GM18526 (cell line): Measurements from ENCODE around the gene YJEFN3.

Experiments
- POLR2A ChIP-seq: IDR thresholded peaks from 3 replicates; pipeline ENCODE4 v1.6.1; 2011; ENCODE audit not compliant: insufficient read length; ENCODE audit errors: extremely low read depth

Gene YJEFN3

GRCh38 chr19:19539698-19540063 lies 11.0 kb downstream of the YJEFN3 start:
- TF ChIP-seq POLR2A: no peak

DNA sequence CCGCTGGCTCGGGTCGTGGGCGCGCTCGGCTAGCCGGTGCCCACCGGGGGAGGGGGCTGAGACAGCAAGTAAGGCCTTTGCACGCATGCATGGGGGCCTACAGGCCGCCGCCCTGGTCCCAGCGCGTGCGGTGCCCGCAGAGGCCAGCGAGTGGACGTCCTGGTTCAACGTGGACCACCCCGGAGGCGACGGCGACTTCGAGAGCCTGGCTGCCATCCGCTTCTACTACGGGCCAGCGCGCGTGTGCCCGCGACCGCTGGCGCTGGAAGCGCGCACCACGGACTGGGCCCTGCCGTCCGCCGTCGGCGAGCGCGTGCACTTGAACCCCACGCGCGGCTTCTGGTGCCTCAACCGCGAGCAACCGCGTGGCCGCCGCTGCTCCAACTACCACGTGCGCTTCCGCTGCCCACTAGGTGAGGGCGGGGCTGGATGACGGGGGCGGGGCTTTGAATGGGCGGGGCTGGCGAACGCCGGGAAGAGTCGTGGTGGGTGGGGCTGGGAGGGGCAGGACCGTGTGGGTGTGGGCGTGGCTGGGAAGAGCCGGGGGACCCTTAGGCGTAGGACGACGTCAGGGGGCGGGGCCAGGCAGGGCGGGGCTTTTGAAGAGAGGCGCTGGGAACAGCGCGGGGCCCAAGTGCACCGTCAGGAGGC lies 11.5 kb downstream of the YJEFN3 start:
- no peak for TF ChIP-seq POLR2A

DNA sequence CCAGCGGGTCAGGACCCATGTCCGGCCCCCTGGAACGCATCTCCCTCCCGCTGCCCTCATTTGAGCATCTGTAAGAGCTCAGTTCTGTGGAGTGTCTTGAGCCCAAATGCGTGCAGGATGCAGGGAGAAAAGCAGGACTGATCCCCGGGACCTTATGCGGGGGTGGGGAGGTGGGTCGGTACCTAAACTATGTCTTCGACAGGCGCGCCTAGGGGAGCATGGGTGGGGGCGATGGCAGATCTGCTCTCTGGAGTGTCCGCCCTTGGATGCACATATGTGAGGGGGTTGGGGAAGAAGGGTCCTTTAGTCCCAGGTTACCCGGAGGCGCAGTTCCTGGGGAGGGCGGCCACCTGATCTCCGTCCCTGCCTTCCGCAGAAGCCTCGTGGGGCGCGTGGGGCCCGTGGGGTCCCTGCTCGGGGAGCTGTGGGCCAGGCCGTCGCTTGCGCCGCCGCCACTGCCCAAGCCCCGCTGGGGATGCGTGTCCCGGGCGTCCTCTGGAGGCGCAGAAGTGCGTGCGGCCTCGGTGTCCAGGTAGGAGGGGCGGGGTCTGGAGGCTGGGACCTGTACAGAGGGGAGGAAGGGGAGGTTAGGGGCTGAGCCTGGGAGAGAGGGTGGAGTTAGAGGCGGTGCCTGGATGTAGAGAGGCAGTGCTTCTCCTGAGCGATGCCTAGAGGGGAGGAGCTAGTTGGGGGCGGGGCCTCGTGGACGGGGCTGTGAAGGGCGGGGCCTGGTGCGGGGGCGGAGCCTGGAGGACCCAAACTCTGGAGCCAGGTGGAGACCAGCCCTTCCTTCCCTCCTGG lies 12.2 kb downstream of the YJEFN3 start:
- TF ChIP-seq POLR2A: no peak

GRCh38 chr19:19541616-19542015 lies 12.9 kb downstream of the YJEFN3 start:
- TF ChIP-seq POLR2A: no peak

- TF ChIP-seq POLR2A: no peak
Observed at GRCh38 chr19:19542507-19542906, 13.8 kb downstream of the YJEFN3 start.

DNA sequence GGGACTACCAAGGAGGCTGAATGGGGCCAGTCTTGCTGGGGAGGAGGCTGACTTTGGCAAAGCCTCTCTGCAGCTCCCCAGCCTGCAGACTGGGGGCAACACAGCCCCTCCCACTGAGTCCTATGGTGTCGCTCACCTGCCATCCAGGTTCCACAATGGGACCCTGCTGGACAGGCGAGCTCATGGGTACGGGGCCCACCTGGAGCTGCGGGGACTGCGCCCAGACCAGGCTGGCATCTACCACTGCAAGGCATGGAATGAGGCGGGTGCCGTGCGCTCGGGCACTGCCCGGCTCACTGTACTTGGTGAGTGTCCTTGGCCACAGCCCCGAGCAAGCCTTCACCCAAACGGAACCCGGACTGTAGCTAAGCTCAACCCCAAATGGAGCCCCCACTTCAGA lies 14.4 kb downstream of the YJEFN3 start:
- TF ChIP-seq POLR2A: no peak

DNA sequence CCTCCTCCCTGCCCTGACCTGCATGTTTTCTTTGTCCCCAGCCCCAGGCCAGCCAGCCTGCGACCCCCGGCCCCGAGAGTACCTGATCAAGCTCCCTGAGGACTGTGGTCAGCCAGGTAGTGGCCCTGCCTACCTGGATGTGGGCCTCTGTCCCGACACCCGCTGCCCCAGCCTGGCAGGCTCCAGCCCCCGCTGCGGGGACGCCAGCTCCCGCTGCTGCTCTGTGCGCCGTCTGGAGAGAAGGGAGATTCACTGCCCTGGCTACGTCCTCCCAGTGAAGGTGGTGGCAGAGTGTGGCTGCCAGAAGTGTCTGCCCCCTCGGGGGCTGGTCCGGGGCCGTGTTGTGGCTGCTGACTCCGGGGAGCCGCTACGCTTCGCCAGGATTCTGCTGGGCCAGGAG lies 14.9 kb downstream of the YJEFN3 start:
- TF ChIP-seq POLR2A: no peak

DNA sequence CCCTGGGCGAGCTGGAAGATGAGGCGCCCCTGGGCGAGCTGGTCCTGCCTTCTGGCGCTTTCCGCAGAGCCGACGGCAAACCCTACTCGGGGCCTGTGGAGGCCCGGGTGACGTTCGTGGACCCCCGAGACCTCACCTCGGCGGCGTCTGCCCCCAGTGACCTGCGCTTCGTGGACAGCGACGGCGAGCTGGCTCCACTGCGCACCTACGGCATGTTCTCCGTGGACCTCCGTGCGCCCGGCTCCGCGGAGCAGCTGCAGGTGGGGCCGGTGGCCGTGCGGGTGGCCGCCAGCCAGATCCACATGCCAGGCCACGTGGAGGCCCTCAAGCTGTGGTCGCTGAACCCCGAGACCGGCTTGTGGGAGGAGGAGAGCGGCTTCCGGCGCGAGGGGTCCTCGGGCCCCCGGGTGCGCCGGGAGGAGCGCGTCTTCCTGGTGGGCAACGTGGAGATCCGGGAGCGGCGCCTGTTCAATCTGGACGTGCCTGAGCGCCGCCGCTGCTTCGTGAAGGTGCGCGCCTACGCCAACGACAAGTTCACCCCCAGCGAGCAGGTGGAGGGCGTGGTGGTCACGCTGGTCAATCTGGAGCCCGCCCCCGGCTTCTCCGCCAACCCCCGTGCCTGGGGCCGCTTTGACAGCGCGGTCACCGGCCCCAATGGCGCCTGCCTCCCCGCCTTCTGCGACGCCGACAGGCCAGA lies 15.7 kb downstream of the YJEFN3 start:
- no peak for TF ChIP-seq POLR2A

DNA sequence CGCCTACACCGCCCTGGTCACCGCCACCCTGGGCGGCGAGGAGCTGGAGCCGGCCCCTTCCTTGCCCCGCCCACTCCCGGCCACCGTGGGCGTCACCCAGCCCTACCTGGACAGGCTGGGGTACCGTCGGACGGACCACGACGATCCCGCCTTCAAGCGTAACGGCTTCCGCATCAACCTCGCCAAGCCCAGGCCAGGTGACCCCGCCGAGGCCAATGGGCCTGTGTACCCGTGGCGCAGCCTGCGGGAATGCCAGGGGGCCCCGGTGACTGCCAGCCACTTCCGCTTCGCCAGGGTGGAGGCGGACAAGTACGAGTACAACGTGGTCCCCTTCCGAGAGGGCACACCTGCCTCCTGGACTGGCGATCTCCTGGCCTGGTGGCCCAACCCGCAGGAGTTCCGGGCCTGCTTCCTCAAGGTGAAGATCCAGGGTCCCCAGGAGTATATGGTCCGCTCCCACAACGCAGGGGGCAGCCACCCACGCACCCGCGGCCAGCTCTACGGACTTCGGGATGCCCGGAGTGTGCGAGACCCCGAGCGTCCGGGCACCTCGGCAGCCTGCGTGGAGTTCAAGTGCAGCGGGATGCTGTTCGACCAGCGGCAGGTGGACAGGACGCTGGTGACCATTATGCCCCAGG lies 16.4 kb downstream of the YJEFN3 start:
- TF ChIP-seq POLR2A: no peak

- TF ChIP-seq POLR2A: no peak
Observed at GRCh38 chr19:19545707-19546106, 17.0 kb downstream of the YJEFN3 start.

DNA sequence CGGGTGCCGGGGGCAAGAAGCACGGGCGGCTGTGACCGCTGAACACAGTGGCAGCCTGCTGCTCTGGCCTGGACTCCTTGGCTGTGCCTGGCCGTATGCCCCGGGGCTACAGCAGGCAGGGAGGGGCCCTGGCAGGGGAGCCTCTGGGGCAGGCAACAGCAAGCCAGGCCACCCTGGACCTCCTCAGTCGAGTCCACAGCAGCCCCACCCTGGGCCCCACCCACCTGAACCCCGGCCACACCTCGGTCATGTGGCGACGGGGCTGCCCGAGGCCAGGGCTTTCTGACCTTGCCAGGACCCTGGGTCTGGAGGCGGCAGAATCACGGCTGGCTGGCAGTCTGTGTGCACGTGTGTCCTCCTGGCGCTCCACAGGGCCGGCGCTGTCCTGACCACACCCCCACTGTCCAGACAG lies 18.0 kb downstream of the YJEFN3 start:
- no peak for TF ChIP-seq POLR2A

DNA sequence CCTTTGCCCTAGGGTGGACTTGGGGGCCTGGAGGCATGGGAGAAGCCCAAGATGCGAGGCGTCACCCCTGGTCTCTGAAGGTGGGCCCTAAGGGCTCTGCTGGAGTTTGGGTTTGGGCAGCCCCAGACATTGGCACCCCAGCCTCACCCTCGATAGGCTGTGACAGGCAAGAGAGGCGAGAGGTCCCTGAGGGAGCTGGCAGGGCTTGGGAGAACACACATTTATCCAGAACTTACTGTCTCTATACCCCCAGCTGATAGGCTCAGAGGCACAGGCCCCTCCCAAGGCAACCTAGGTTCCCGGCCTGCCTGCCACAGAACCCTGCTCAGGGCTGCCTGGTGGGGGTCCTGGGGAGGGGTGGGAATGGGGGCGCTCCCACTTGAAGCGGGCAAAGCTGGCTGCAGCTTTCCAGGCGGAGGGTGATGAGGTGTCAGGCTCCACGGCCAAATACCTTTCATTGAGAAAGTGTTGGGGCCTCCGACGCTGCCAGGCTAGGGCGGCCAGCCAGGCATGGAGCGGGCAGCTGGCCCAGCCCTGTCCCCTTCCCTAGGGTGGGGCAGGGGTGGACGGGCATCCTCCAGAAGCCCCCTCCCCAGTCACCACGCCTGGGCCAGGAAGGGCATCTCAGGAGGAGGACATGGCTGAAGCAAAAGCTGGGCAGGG lies 19.1 kb downstream of the YJEFN3 start:
- no peak for TF ChIP-seq POLR2A

DNA sequence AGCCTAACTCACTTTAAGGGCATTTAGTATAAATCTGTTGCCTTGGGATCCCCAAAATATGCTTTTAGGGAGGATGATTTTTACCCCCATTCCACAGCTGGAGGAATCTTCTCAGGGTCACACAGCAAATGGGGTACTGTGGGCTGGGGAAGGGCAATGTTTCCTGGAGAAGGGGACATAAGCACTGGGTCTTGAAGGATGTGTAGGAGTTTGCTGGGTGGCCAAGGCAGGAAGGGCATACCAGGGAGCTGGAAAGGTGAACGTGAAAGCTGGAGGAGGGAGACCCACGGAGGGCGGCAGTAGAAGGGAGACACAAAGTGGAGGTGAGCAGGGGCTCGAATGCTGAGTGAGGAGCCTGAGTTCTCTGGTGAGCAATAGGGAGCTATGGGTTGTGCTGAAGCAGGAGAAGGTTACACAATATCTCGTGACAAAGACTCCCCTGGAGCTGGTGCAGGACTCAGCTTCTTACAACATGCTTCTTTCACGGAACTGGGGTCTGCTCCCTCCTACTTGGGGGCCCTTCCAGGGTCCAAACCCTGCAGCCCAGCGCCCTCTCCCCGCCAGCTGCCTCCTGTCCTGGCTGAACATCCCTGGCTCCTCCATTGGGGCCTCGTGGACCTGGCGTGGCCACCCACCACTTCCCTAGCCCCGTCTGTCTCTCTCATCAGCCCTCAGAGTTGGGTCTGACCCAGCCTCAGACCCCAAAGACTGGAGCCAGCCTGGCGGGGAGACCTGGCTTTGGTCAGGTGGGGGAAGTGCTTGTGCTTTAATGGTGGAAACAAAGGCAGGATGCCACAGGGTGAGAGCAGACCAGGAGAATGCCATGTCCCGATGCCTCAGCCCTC lies 20.4 kb downstream of the YJEFN3 start:
- TF ChIP-seq POLR2A: no peak

DNA sequence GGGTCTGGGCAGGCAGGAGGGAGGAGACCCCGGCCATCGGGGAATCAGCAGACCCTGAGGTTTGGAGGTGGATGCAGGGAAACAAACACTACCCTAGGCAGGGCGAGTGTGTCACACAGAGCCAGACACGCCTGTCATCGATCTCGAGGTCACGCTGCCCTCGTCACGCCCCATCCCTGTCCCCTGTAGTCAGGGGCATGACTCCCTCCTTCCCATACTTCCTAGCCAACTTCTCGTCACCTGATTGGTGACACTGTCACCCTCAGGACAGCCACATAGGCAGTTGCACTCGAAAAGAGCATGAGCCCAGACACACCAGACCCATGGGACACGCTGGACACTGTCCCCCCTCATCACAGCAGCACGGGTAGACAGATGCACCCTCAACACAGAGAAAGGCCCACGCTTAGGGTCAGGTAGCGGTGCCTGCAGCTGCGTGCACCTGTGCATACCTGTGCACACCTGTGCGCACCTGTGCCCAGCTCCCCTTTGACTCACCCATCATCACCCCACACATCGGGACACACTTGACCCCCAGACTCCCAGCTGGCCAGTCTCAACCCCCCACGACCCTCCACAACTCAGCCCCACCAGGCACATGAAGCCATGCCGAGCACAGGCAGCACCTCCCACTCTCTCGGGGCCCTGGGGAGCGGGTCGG lies 21.2 kb downstream of the YJEFN3 start:
- no peak for TF ChIP-seq POLR2A
